ENCODE measurements around the gene RFX5.
A peak's percentile ranks its signal among the peaks of the same experiment; 100 is the strongest.
"Not testable (repeated sequence)": the region's sequence is repeated elsewhere in the genome, so short reads cannot be mapped to it uniquely, and the experiment has no call there.

RFX5 gene

DNA sequence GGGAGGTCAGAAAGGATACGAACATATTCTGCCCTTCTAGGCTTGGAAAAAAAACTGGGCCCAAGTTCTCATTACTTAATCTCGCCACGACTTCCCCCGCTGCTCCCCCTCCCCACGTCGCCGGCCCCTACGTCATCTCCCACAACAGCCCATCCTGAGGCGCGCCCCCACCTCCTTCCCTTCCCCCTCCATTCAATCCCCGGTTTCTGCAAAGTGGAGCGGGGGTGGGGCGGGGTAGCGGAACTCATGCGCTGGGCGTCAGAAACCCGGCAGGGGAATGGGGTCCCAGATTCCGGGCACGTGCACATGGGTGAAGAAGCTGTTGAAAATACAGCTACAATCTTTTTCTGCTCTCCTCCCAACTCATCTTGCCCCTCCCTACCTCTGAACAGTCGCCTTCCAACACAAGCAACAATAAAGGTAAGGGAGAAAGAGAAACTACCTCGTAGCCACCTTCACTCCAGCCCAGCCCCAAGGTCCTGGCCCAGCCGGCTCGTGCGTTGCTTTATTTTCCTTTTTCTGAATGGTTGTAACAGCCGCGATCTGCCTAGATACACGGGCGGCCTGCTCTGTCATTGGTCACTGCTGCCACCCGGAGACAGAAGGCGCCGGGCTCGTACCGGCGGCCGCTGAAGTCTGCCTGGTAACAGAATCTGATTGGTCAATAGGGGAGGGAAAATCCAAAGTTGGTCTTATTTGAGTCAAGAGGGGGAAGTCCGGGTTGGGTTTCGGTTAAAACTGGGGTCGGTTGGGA lies at the start of gene RFX5:
Gene RFX5 (minus strand): TSS at position 484 of the 754 bp plus-strand sequence. CDS start 932 bp downstream, outside the sequence.
- peak; percentile 68 for DNase-seq

DNA sequence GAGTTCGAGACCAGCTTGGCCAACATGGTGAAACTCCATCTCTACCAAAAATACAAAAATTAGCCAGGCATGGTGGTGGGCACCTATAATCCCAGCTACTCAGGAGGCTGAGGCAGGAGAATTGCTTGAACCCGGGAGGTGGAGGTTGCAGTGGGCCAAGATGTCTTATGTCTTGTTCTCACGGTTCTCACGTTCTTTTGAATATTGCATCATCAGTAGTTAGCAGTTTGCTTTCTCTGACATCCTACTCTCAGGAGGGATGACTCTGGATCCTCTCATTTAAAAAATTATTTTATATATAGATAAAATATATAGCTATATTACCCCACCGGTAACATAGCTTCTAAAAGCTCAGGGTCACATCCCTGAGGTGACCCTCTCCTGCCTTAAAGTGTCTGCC lies 49.2 kb upstream of the RFX5 start:
- not testable (repeated sequence) for DNase-seq

DNA sequence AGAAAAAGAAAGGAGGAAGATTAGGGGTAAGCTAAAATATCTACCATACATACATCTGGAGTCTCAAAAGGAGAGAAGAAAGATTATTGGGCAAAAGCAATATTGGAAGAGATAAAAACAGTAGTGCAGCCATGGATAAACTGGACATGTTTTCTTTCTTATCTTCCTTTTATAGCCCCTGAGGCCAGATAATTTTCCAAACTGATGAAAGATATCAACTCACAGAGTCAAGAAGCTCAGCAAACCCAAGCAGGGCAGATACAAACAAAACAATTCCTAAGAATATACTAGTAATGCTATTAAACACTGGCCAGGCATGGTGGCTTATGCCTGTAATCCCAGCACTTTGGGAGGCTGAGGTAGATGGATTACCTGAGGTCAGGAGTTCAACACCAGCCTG lies 46.5 kb upstream of the RFX5 start:
- no peak for DNase-seq

DNA sequence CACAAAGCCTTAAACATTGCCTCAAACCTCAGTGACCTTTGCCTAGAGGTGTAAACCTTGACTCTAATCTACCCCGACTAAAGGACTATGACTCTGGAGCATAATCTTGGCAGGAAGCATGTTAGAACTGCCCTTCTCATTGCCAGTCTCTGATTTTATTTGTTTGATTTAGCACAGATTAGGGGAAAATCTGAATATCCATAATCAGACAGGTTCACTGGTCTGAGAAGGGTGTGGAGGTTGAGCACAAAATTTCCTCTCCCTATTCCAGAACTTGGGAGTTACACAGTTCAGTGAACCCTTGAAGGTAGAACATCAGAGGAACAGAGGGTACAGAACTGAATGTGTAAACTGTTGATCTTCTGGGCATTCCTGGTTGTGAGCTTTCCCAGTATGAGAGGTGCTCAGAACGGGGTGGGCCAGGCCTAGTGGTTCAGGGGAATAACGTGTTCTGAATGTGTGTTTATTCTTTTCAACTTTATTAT lies 44.1 kb upstream of the RFX5 start:
- DNase-seq = no peak

DNA sequence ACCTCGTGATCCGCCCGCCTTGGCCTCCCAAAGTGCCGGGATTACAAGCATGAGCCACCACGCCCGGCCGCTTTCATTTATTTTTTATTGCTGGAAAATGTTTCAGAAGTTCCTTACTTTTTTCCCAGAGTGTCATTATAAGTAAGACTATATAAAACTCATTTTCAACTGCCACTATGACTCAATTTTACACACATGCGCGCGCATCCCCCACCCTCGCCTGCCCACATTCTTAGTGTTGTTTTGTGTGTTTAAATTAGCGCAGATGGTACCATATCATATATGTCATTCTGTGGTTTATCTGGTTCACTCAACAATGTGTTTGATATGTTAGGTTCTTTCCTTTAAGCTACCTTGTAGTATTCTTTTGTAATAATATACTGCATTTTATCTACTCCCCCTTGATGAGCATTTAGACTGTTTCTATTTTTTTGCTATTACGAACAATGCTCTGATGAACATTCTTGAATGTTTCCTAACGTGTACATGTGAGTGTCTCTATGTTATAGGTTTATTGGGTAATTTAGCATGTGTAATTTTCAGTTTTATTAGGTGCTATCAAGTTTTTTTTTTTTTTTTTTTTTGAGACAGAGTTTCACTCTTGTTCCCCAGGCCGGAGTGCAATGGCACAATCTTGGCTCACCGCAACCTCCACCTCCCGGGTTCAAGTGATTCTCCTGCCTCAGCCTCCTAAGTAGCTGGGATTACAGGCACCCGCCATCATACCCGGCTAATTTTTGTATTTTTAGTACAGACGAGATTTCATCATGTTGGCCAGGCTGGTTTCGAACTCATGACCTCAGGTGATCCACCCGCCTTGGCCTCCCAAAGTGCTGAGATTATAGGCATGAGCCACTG lies 43.4 kb upstream of the RFX5 start:
- DNase-seq = not testable (repeated sequence)

DNA sequence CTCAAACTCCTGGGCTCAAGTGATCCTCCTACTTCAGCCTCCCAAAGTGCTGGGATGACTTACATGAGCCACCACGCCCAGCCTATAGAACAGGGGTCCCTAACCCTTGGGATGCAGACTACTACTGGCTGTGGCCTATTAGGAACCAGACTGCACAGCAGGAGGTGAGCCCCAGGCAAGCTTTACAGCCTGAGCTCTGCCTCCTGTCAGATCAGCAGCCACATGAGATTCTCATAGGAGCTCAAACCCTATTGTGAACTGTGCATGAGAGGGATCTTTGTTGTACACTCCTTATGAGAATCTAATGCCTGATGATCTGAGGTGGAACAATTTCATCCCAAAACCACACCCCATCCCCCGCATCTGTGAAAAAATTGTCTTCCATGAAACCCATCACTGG lies 39.0 kb upstream of the RFX5 start:
- DNase-seq = no peak

DNA sequence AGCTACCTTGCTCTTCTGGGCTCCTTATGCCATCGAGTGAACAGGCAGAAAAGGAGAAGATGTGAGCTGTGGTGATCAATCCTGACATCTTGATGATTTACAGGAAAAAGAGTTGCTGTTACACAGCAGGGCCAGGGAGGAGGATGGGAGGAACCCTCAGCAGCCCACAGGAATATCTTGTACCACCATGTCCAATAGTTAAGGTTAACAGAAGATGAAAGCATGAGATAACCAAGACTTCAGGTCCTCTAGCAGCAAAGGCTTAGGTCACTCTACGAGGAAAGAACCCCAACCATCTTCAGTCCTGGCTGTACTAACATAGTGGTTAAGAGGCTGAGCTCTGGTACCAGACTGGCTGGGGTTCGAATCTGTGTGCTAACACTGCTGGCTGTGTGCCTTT lies 37.5 kb upstream of the RFX5 start:
- no peak for DNase-seq

DNA sequence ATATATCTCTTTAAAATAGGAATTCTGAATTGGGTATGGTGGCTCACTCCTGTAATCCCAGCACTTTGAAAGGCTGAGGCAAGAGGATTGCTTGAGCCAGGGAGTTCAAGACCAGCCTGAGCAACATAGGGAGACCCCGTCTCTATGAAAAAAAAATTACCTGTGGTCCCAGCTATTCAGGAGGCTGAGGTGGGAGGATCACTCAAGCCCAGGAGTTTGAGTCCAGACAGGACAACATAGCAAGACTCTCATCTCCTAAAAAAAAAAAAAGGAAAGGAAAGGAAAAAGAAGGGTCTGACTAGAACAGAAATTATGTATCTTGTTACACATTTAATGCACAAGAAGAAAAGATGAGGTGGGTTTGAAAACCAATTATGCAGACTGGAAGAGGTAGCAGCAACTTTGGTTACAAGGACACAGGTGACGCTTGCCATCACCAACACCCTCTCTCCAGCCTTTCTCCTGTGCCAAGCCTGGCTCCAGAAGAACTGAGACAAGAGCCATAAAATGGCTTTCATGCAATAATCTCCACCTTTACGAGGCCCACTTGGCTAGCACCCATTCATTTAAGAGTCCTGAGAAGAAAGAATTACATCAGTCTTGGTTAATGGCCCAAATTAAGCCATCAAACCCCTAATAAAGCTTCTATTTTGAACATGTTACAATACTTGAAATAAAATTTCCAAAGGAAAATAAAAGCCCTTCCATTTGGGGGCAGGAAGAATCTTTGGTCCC lies 30.3 kb upstream of the RFX5 start:
- no peak for DNase-seq

DNA sequence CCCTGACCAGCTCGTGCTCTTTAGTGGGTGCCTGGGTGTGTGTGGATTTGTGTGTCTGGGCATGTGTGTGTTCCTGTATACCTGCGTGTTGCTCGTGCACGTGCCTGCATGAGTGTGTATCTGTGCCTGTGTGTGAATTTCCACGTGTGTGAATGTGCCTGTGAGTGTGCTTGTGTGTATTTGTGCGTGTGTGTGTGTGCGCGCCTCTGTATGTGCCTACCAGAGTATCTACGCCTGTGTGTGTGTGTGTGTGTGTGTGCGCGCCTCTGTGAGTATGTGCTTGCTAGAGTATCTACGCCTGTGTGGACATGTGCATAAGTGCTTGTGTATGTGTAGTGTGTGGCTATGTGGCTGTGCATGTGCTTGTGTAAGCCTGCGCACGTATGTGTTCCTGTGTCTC lies 26.1 kb upstream of the RFX5 start:
- no peak for DNase-seq

DNA sequence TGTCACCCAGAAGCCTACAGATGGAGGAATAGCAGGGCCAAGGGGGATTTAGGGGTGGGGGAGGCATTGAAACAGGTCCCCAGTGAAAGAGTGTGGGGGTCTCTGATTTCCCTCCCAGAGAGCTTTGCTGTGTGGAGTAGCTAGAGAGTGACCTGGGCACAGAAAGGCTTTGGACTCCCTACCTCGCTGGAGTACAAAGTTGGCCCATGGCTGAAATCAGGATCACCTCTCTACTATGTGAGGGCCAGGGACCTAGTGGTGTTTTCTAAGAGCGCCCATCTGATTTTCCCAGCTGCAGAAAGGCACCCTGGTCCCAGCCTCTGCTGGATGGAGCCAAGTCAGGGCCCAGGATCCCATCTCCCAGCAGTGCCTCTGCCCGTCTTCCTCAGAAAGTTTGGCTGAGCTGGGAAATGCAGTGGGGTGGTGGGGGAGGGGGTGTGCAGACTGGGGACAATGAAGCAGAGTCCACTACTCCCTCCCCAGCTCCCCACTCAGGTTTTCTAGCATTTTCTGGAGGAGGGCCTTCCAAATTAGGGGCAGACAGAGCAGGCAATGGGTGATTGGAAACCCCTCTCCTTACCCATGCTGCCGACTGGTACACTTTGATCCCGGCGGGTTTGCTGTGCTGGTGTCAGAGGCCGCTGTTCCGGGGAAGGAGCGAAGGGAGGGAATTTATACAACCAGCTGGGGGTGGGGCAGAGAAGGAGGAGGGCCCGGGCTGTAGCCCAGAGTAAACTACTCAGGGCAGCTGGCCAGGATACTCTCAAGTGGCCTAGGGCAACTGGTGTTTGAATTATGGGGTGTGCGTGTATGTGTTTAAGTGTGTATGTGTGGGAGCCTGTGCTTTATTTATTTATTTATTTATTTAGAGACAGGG lies 25.2 kb upstream of the RFX5 start, which contains the start of gene SELENBP1:
Gene SELENBP1 (minus strand): TSS at position 648 of the 877 bp plus-strand sequence. CDS start 64 bp downstream, at position 584.
- no peak for DNase-seq

DNA sequence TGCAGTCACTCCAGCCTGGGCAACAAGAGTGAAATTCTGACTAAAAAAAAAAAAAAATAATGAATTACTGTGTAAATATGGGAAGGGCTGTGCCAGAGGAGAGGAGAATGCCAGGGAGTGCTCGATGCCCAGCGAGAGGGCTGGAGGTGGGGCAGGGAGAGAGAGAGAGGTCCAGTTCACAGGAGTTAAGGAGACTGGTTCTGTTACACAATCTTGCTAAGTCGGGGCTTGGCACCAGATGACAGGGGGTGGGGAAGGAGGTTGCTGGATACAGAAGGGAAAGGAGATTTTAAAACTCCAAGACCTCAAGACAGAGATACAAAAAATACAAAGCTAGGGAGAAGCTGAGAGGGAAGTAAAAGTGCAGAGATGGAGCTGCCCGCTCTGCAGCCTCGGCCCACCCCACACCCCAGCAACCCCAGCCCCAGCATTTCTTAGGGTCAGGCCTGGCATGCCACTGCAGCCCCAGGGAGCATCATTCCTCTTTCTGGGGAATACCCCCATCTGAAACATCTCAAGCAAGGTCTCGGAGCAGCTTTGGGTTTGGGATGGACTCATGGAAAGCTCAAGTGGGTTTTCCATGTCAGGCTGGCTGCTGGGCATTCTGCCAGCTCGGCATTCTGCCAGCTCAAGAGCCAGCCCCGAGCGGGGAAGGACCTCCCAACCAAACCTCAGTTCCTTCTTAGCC lies 24.5 kb upstream of the RFX5 start:
- no peak for DNase-seq

DNA sequence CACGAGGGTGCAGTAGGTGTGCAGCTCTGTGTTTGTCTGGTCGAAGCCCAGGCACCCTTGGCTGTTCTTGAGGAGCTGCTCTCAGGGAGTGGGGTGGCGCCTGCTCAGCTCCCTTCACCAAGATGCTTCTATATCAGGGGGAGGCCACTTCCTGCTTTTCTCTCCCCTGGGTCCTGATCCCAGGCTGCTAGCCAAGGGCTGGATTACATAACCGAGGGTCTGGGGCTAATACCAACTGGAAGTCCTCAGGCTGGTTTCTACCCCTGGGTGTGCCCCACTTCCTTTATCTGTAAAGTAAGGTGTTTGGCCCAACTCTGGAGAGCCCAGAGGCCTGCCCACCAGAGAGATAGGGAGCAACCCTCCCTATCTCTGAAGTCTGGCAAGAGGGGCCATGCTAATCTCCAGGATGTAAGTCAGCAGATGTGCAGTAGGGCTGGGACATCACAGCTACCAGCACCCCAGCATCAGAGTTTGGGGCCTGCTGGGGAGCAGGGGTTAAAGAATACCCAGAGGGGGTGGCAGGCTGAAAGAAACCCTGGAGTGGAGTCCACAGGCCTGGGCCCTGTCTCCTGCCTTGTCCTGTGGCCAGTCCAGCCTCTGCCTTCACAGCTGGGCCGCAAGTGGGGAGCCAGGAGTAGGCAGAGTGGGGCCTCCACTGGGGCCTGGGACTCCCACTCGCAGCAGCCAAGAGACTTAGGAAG lies 23.3 kb upstream of the RFX5 start:
- DNase-seq = no peak

DNA sequence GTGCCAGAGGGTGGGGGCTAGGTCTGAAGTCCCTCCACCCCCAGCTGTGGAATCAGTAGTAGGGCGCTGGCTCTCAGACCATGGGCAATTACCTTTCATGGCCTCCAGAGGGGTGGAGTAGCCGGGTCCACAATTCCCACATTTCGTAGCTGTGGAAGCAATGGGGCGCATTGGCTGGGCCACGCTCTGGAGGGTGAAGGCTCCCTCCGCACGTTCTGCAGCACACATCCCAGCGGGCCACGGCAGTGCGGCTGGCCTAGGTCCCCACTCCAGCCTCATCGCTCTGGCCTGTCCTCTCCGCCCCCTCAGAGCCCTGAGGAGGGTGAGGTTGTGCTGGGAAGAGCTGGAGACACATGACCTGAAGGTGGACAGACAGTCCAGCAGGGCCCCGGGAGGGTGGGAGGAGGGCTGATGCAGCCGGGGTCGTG lies 22.6 kb upstream of the RFX5 start:
- no peak for DNase-seq

DNA sequence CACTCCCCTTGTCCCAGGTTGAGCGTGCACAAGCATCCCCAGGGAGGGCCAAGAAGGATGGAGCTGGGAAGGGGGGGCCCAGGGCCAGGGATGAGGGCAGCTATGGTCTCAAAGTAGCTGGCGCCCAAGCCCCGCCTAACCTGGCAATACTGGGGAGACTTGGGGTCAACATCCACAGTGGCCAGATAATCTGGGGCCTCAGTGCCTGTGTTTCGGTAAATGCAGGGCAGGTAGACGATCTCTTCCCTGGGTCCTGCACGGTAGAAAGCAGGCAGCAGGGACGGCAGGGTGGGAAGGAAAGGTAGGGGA lies 22.2 kb upstream of the RFX5 start:
- no peak for DNase-seq

DNA sequence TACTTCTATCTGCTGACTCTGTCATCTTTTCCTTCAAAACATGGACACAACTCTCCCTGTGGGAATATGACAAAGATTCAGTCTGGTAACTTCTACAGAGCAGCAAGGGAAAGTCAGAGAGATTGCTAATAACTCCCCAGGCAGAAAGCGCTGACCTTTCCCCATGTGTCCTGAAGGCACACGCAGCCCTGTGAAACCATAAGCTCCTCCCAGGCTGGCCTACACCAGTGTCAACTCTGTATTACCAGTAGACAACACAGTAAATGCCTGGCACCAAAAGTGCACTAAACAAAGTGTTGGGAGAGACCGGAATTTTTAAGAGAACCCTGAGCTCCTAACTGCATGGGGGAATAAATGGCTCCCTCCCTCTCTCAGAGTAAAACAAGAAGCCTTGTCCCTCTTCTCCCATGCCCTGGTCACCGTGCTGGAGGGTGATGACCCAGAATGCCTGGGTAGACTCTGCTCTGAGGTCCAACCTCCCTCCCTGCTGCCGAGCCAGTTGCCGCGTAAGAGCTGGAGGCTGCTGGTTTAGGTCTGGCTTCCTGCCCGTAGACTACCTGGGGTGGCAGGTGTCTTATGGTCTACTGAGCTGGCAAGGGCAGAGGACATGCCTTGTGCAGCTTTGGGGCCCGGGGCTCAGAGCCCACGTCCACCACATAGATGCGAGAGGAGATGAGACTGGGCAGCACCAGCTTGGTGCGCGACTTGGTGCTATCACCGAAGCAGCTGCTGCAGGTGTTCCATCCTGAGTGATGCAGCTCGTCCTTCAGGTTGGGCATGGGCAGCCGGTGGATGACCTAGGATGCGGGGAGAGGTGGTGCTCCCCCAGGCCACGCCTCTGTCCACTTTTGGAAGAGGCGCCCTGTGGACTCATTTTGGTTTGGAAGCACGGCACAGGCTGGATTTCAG lies 21.6 kb upstream of the RFX5 start:
- DNase-seq = no peak

DNA sequence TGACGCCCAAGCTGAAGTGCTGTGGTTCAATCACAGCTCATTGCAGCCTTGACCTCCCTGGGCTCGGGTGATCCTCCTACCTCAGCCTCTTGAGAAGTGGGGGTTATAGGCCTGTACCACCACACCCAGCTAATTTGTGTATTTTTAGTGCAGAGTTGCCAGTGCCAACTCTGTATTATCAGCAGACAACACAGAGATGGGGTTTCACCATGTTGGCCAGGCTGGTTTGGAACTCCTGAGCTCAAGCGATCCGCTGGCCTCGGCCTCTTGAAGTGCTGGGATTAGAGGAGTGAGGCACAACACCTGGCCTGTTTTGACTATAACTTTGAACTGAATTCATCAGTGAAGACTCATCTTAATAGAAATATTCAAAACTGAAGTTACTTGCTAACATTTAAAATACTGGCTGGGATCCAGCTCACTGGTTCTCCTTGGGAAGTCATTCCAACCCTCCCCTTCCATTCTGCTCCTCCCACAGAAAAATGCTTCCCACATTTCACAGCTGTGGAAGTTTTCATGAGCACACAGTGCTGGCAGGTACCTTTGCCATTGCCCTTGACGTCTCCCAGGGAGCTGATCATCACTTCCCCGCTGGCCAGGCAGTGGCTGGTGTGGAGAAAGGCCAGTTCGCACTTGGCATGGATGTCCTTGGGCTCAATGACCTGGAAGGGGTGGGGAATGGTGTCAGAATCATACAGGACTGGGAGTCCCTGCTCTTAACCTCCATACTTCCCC lies 20.8 kb upstream of the RFX5 start:
- DNase-seq = no peak

DNA sequence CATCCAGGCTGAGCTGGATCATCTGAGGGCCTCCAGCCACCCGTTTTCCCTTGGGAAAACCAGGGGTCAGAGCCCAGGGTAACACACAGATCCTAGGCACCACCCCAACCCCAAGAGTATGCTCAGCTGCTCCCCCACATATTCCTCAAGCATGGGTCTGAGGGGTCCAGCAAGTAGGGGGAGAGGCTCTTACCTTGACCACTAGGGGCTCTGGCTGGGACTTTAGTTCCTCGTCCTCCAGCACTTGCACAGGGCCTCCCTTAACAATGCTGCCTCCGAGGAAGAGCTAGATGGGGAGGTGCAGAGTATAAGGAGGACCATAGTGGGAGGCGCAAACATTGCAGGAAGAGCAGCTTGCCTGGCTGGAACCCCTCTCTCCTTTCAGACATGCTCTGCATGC lies 17.9 kb upstream of the RFX5 start:
- no peak for DNase-seq

DNA sequence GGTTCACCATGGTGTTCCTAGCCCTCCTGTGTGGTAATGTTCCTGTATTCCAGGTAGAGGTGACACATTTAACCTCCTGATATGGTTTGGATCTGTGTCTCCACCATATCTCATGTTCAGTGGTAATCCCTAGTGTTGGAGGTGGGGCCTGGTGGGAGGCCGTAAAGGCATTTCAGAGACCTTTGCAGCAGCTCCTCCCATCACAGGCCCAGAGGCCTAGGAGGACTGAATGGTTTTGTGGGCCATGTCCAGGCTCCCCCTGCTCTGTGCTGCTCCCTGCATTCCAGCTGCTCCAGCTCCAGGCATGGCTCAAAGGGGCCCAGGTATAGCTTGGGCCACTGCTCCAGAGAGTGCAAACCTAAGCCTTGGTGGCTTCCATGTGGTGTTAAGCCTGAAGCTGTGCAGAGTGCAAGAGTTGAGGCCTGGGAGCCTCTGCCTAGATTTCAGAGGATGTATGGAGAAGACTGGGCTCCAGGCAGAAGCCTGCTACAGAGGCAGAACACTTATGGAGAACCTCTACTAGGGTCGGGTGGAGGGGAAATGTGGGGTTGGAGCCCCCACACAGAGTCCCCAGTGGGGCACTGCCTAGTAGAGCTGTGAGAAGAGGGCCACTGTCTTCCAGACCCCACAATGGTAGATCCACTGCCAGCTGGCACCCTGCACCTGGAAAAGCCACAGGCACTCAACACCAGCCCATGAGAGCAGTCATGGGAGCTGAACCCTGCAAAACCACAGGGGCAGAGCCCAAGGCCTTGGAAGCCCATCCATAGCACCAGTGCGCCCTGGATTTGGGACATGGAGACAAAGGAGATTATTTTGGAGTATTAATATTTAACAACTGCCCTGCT lies 15.5 kb upstream of the RFX5 start:
- DNase-seq = no peak

Measured in 8988T (cell line).